ENCODE data around the gene APOM. TPM values are rescaled to one million over a fixed set of nuclear protein-coding genes. Genes with fewer than 3 reads are reported as not detected.

The APOM gene
- 3.0 TPM for total RNA-seq

DNA sequence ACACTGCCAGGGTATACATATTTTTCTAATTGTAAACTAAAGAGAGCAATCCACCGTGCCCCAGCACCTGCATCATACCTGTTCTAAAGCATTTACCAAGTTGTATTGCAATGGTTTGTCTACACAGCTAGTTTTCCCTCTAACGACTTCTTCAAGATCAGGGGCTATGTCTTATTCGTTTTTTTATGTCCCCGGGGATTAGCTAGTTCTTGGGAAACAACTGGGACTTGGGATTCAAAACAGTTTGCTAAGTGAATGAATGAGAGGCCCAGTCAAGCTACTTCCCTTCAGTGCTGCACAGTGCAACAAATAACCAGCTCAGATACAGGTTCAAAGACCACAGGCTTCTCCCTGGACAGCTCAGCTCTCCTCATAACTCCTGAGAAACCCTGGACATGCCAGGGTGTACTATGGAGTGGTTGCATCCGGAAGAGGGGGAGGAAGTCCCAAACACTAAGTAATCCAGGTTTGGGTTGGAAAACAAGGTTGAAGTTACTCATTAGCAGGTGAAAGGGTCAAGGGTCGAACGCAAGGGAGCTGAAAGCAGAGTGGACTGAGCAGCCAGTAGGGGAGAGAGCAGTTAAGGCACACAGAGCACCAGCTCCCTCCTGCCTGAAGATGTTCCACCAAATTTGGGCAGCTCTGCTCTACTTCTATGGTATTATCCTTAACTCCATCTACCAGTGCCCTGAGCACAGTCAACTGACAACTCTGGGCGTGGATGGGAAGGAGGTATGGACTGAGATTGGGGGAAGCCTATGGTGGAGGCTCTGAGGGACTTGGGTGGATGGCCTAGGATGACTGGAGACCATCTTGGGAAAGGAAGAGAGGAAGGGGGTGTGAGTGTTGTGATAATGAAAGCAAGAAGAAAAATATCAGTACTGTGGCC lies at the start of gene APOM:
APOM (plus strand) TSS at position 546 of the 889 bp plus-strand sequence; CDS start at position 619, 73 bp downstream.
- no peak within 1 kb of the TSS for H3K4me3 ChIP-seq (ENCODE audit: low read length)
- no peaks in the 10 kb centered on the region for H3K27me3 ChIP-seq (ENCODE audit: insufficient read depth, low read length)
- peaks cover 56% of the 10 kb centered on the region for H3K4me1 ChIP-seq (ENCODE audit: insufficient read depth, low read length)
- no peaks in the 10 kb centered on the region for H3K9me3 ChIP-seq (ENCODE audit: low read depth, low read length)

- Histone ChIP-seq H3K4me1 (ENCODE audit: insufficient read depth, low read length) (peaks cover 5% of the 10 kb centered on the region), H3K9me3 (ENCODE audit: low read depth, low read length) (no peaks in the 10 kb centered on the region), H3K27me3 (ENCODE audit: insufficient read depth, low read length) (no peaks in the 10 kb centered on the region), H3K4me3 (ENCODE audit: low read length) (no peak overlapping the region)
Observed at GRCh38 chr6:31607317-31607716, 48.4 kb upstream of the APOM start.

DNA sequence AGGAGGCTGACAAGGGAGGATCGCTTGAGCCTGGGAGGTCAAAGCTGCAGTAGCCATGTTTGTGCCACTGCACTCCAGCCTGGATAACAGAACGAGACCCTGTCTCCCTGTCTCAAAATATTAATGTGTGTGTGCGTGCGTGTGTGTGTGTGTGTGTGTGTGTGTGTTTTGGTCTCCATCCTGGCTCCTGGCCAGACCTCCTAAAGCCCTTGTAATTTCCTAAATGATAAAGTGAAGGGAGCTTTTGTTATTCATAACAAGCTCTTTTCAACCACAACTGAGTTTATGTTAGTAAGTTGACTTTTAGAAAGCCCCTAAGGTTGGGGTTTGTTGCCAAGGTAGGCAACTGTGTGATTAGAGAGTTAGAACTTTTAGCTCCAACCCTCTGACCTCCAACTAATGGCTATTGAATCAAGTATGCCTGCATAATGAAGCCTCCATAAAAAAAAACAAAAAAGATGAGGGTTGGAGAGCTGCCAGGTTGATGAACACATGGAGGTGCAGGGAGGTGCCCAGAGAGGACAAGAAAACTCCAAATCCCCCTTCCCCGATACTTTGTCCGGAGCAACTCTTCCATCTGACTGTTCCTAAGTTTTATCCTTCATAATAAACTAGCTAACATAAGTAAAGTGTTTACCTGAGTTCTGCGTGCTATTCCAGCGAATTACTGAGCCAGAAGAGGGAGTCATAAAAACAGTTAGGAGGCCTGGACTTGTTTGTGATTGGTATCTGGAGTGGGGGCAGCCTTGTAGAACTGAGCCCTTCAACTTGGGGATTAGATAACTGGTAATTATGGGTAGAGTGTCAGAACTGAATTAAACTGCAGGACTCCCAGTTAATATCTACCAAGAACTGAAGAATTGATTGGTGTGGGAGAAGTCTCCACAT lies 45.9 kb upstream of the APOM start:
- no peaks in the 10 kb centered on the region for H3K9me3 ChIP-seq (ENCODE audit: low read depth, low read length)
- H3K4me3 ChIP-seq (ENCODE audit: low read length), result no peak overlapping the region
- peaks cover 21% of the 10 kb centered on the region for H3K4me1 ChIP-seq (ENCODE audit: insufficient read depth, low read length)
- no peaks in the 10 kb centered on the region for H3K27me3 ChIP-seq (ENCODE audit: insufficient read depth, low read length)

DNA sequence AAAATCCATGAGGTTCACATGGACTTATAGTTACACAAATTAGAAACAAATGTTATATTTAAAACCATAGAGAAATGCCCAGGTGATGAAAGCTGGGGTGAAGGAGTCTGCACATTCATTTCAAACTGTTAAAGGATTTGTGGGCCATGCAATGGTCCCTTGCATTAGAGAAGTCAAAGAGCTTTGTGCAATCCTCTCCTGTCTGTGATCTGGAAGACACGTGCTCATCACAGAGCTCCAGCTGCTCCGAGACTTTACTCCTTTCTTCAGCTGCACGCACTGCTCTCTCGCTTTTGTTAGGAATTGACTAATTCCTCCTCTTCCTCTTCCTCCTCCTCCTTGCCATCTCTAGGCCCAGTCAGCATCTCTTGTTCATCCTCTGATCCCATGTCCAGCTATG lies 44.7 kb upstream of the APOM start:
- no peak overlapping the region for H3K4me3 ChIP-seq (ENCODE audit: low read length)
- H3K4me1 ChIP-seq (ENCODE audit: insufficient read depth, low read length), result peaks cover 33% of the 10 kb centered on the region
- H3K9me3 ChIP-seq (ENCODE audit: low read depth, low read length), result no peaks in the 10 kb centered on the region
- H3K27me3 ChIP-seq (ENCODE audit: insufficient read depth, low read length), result no peaks in the 10 kb centered on the region

DNA sequence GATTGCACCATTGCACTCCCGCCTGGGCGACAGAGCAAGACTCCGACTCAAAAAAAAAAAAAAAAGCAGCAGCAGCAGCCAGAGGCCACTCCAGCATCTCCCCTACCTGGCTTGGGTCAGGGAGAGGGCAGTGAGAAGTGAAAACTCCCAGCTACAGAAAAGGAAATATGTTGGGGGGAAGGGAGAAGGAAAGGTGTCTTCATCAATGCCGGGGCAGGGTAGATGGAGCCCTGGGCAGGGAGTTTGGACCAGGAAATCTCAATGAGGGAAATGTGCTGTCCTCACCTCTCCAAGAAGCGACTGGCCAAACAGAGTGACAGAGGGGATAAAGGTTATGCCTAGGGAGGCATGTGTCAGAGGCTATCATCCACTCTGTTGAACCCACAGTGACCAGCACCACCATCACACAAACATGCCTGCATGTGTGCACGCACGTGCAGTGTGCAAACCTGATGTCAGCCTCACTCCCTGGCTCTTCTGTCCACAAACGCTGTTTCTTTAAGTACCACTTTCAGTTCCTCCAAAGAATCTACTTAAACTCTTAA lies 41.5 kb upstream of the APOM start:
- peaks cover 55% of the 10 kb centered on the region for H3K4me1 ChIP-seq (ENCODE audit: insufficient read depth, low read length)
- no peaks in the 10 kb centered on the region for H3K9me3 ChIP-seq (ENCODE audit: low read depth, low read length)
- H3K4me3 ChIP-seq (ENCODE audit: low read length), result no peak overlapping the region
- H3K27me3 ChIP-seq (ENCODE audit: insufficient read depth, low read length), result no peaks in the 10 kb centered on the region

DNA sequence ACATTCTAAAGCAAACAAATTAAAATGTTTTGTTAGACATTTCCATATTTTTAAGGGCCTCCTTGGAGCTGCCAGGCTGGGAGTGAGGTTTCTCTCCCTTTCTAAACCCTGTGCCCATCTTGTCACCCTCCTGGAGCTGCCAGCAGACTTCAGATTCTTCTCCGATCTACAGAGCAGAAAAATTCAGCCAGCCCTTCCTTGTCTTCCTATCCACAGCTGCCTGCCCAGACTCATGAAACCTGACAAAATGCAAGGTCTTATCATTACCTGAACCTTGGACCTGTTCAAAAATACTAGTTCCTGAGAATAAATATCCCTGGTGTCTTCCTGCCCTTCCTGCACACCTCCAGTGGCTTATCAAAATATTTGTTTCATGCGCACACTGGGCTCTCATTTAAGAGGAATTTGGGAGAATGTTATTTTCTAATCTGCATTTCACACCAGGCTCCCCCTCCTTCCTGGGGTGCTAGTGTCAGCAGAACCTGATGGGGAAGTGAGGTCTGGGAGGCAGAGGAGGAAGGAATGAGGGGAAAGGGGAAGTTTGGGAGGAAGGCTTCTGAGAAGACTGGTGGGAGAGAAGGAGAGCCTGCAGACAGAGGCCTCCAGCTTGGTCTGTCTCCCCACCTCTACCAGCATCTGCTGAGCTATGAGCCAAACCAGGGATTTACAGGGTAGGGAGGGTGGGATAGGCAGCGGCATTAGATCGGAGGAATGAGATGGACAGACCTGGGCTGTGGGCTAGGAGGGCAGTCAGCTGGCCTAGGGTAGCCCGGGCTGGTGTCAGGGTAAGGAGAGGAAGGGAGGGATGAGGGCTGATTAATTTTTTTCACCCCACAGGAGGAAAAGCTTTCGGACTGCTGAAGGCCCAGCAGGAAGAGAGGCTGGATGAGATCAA lies 40.8 kb upstream of the APOM start, which contains the start of gene AIF1:
AIF1 (plus strand) TSS at position 551 of the 895 bp plus-strand sequence; CDS start at position 647, 96 bp downstream.
- H3K27me3 ChIP-seq (ENCODE audit: insufficient read depth, low read length), result no peaks in the 10 kb centered on the region
- H3K4me3 ChIP-seq (ENCODE audit: low read length), result peak within 1 kb of the TSS; percentile 60
- H3K9me3 ChIP-seq (ENCODE audit: low read depth, low read length), result no peaks in the 10 kb centered on the region
- H3K4me1 ChIP-seq (ENCODE audit: insufficient read depth, low read length), result peaks cover 61% of the 10 kb centered on the region

- Histone ChIP-seq H3K9me3 (ENCODE audit: low read depth, low read length) (no peaks in the 10 kb centered on the region), H3K4me3 (ENCODE audit: low read length) (peak overlapping the region; percentile 60), H3K4me1 (ENCODE audit: insufficient read depth, low read length) (peaks cover 60% of the 10 kb centered on the region)
Observed at GRCh38 chr6:31615748-31616147, 39.9 kb upstream of the APOM start.

DNA sequence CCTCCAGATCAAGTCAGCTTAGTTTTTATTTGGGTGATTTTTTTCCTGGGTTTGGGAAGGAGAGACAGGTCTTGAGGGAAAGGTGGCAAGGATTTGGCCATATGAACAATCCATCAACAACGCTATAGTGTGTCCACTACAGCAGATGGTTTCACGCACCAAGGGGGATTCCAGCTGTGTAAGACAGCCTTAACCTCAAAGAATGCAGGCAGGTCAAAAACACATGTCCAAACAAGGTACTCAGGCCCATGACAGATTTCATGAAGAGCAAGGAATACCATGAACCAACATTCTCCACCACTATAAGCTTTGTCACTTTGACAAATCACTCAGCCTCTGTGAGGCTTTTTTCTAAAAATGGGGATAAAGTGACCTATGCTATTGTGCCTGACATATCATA lies 38.7 kb upstream of the APOM start:
- Histone ChIP-seq H3K9me3 (ENCODE audit: low read depth, low read length) (no peaks in the 10 kb centered on the region), H3K27me3 (ENCODE audit: insufficient read depth, low read length) (no peaks in the 10 kb centered on the region), H3K4me3 (ENCODE audit: low read length) (no peak overlapping the region), H3K4me1 (ENCODE audit: insufficient read depth, low read length) (peaks cover 67% of the 10 kb centered on the region)

More at GRCh38 chr6:31615748-31616147, 39.9 kb upstream of the APOM start:
- no peaks in the 10 kb centered on the region for H3K27me3 ChIP-seq (ENCODE audit: insufficient read depth, low read length)

DNA sequence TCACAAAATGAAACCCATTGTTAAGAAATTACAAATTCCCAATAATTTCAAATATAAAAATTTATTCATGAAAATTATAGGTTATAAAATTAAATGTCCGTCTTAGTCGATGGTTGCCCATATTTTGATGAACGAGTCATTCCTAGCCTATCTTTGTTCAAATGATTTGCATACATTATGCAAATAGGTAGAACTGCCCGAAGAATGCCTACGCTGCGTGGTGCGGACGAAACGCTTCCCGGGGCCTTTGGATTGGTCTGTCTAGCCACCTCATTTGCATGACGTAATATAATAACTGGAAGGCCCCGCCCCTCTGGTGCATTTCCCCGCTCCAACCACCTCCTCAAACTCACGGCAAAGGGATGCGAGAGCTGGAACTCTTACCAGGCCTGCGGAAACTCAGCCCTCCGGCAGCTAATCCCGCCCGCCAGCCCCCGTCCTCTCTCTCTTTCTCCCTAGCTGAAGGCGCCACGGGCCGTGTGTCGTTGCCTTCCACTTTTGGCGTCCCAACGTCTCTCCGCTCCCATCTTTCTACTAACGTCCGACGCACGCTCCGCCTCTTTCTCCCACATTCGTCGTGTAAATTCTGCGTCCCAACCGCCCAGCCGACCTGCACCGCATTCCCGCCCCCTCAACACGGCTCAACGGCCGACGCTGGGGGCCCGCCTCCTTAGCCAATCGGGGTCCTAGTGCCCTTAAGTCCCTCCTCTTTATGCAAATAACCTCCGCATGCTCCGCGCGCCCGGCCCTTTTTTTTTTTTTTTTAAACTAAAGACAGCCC lies 35.7 kb upstream of the APOM start:
- H3K9me3 ChIP-seq (ENCODE audit: low read depth, low read length), result no peaks in the 10 kb centered on the region
- no peaks in the 10 kb centered on the region for H3K27me3 ChIP-seq (ENCODE audit: insufficient read depth, low read length)
- peaks cover 63% of the 10 kb centered on the region for H3K4me1 ChIP-seq (ENCODE audit: insufficient read depth, low read length)
- H3K4me3 ChIP-seq (ENCODE audit: low read length), result peak overlapping the region; percentile 77

DNA sequence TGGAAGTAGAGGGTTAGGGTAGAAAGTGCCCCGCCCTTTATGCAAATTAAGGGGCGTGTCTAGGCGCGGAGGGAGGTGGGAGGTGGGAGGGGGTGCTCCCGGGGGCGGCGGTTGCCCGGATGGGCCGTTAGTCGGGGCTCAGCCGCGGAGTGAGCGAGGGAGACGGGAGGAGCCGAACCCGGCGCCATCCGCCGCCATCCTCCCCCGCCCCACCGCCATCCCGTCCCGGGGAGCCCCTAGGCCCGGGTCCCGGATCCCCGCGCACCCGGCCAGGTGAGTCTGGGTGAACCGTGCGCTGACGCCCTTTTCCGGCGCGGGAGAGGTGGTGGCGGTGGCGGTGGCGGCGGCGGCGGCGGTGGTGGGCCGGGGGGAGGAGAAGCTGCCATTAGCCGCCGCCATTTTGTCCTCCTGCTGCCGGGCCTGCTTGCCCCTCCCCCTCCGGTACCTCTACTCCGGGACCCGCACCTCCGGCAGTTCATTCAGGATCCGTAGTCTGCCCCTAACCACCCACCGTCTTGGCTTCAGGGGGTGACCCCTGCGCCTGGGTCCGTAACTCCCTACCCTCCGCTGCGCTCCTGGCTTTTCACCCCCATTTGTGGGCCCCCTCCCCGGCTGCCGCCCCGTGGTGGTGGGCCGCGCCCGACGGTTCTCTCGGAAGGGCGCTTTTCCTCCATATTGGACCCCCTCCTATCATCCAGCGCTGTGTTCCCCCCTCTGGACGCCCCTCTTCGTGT lies 34.9 kb upstream of the APOM start, which contains the start of gene PRRC2A:
PRRC2A (plus strand) TSS at position 130 of the 734 bp plus-strand sequence. CDS start 2,075 bp downstream, outside the sequence.
- peaks cover 55% of the 10 kb centered on the region for H3K4me1 ChIP-seq (ENCODE audit: insufficient read depth, low read length)
- H3K4me3 ChIP-seq (ENCODE audit: low read length), result peak within 1 kb of the TSS; percentile 77
- no peaks in the 10 kb centered on the region for H3K9me3 ChIP-seq (ENCODE audit: low read depth, low read length)
- H3K27me3 ChIP-seq (ENCODE audit: insufficient read depth, low read length), result no peaks in the 10 kb centered on the region

DNA sequence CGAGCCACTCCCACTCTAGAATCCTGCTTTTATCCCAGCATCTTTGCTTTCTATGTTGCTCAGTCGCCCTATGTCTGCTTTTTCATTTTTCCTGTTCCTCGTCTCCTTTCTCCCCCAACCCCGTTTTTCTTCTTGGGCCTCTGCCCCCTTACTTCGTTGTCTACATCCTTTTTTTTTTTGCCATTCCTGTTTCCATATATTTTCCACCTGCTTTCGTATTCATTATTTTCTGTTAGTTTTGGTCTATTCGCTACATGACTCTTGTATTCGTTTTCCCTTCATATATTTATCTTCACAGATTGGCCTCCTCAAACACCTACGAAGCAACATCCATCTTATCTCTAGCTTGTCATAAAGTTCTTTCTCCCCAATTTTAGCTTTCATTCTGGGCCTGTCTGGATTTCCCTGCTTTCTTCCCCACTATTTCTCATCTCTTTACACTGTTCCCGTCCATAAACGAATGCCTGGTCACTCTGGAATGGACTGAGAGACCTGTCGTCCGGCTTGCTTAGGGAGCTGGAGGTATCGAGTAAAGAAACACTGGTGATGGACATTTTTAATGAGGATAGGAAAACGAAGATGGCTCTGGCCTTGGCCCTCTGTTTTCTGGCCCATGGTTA lies 34.3 kb upstream of the APOM start:
- peak overlapping the region; percentile 77 for H3K4me3 ChIP-seq (ENCODE audit: low read length)

DNA sequence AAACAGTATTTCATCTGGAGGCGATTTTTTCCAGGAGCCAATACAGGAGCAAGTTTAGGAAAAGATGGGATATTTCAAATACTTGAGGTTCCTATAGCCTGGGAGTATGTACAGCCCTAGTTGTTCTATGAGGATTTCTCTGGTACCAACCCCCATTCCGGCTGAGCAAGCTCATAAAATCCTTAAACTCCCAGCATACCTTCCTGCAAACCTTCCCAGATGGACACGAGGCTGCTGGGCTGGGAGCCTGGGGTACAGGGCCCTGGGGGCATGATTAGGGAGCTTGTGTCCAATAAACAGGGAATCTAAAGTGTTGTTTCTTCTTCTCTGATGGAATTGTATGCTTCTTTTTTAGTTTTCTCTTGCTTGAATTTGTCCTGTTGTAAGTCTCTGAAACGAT lies 33.7 kb upstream of the APOM start:
- no peak overlapping the region for H3K4me3 ChIP-seq (ENCODE audit: low read length)

More for the DNA sequence above, 34.3 kb upstream of the APOM start:
- H3K4me1 ChIP-seq (ENCODE audit: insufficient read depth, low read length), result peaks cover 48% of the 10 kb centered on the region
- no peaks in the 10 kb centered on the region for H3K9me3 ChIP-seq (ENCODE audit: low read depth, low read length)
- H3K27me3 ChIP-seq (ENCODE audit: insufficient read depth, low read length), result no peaks in the 10 kb centered on the region

More for the DNA sequence above, 33.7 kb upstream of the APOM start:
- Histone ChIP-seq H3K9me3 (ENCODE audit: low read depth, low read length) (no peaks in the 10 kb centered on the region), H3K27me3 (ENCODE audit: insufficient read depth, low read length) (no peaks in the 10 kb centered on the region), H3K4me1 (ENCODE audit: insufficient read depth, low read length) (peaks cover 43% of the 10 kb centered on the region)
